Ishikawa (cell line): Measurements from ENCODE around the gene LMAN1.

Source experiments
- CEBPB ChIP-seq: IDR thresholded peaks from 2 replicates; pipeline ENCODE4 v1.6.1; 2012
- CREB1 ChIP-seq: IDR thresholded peaks from 2 replicates; pipeline ENCODE4 v1.6.1; 2012; ENCODE audit warnings: low read depth
- EGR1 ChIP-seq: IDR thresholded peaks from 2 replicates; pipeline ENCODE4 v1.6.1; 2012
- EP300 ChIP-seq: IDR thresholded peaks from 2 replicates; pipeline ENCODE4 v1.6.1; 2012; ENCODE audit warnings: borderline replicate concordance
- FOXM1 ChIP-seq: IDR thresholded peaks from 2 replicates; pipeline ENCODE4 v1.6.1; 2012; ENCODE audit warnings: low read depth, borderline replicate concordance
- NFIC ChIP-seq: IDR thresholded peaks from 2 replicates; pipeline ENCODE4 v1.6.1; 2012
- RAD21 ChIP-seq: IDR thresholded peaks from 2 replicates; pipeline ENCODE4 v1.6.1; 2012; ENCODE audit warnings: low read depth
- TAF1 ChIP-seq: IDR thresholded peaks from 2 replicates; pipeline ENCODE4 v1.6.1; 2012; ENCODE audit warnings: low read depth, mild to moderate bottlenecking
- TCF12 ChIP-seq: IDR thresholded peaks from 2 replicates; pipeline ENCODE4 v1.6.1; 2012; ENCODE audit warnings: low read depth
- TEAD4 ChIP-seq: IDR thresholded peaks from 2 replicates; pipeline ENCODE4 v1.6.1; 2012
- YY1 ChIP-seq: IDR thresholded peaks from 2 replicates; pipeline ENCODE4 v1.6.1; 2012; ENCODE audit warnings: low read depth
- TF ChIP-seq, protein P1 (sequence below): IDR thresholded peaks from 2 replicates; pipeline ENCODE4 v1.6.1; 2012
- TF ChIP-seq, protein P2 (sequence below): IDR thresholded peaks from 2 replicates; pipeline ENCODE4 v1.6.1; 2012; ENCODE audit warnings: low read depth, mild to moderate bottlenecking
- TF ChIP-seq, protein P3 (sequence below): IDR thresholded peaks from 2 replicates; pipeline ENCODE4 v1.6.1; 2012

DNA sequence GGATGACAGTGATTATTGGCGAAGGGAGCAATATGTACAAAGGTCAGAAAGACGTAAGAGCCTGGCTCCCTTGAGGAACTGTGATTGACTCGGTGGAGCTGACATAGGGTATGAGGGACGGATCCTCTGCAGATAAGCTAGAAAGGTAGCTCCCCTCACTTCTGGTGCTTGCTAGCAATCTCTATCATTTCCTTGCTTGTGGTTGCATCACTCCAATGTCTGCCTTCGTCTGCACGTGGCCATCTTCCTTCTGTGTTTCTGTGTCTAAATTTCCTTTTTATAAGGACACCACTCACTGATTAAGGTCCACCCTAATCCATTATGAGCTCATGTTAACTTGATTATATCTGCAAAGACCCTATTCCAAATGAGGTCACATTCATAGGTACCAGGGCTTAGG is 22.9 kb upstream of the LMAN1 start:
- TF ChIP-seq RAD21 (no peak), CREB1 (no peak), TEAD4 (no peak), YY1 (no peak), TCF12 (no peak), EP300 (no peak), EGR1 (no peak), NFIC (no peak), TAF1 (no peak), CEBPB (no peak), FOXM1 (no peak)
- TF ChIP-seq, protein P1, sequence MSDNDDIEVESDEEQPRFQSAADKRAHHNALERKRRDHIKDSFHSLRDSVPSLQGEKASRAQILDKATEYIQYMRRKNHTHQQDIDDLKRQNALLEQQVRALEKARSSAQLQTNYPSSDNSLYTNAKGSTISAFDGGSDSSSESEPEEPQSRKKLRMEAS = no peak
- TF ChIP-seq, protein P2, sequence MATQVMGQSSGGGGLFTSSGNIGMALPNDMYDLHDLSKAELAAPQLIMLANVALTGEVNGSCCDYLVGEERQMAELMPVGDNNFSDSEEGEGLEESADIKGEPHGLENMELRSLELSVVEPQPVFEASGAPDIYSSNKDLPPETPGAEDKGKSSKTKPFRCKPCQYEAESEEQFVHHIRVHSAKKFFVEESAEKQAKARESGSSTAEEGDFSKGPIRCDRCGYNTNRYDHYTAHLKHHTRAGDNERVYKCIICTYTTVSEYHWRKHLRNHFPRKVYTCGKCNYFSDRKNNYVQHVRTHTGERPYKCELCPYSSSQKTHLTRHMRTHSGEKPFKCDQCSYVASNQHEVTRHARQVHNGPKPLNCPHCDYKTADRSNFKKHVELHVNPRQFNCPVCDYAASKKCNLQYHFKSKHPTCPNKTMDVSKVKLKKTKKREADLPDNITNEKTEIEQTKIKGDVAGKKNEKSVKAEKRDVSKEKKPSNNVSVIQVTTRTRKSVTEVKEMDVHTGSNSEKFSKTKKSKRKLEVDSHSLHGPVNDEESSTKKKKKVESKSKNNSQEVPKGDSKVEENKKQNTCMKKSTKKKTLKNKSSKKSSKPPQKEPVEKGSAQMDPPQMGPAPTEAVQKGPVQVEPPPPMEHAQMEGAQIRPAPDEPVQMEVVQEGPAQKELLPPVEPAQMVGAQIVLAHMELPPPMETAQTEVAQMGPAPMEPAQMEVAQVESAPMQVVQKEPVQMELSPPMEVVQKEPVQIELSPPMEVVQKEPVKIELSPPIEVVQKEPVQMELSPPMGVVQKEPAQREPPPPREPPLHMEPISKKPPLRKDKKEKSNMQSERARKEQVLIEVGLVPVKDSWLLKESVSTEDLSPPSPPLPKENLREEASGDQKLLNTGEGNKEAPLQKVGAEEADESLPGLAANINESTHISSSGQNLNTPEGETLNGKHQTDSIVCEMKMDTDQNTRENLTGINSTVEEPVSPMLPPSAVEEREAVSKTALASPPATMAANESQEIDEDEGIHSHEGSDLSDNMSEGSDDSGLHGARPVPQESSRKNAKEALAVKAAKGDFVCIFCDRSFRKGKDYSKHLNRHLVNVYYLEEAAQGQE = no peak
- TF ChIP-seq, protein P3, sequence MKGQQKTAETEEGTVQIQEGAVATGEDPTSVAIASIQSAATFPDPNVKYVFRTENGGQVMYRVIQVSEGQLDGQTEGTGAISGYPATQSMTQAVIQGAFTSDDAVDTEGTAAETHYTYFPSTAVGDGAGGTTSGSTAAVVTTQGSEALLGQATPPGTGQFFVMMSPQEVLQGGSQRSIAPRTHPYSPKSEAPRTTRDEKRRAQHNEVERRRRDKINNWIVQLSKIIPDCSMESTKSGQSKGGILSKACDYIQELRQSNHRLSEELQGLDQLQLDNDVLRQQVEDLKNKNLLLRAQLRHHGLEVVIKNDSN = no peak
